Neural progenitor cell (in vitro differentiated cells): ENCODE data around the gene S1PR4.
"Not testable (repeated sequence)": the region's sequence is repeated elsewhere in the genome, so short reads cannot be mapped to it uniquely, and the experiment has no call there.

ENCODE experiments used
- CTCF ChIP-seq: fragments of 200-600 bp; sonication (generic); IDR thresholded peaks from 2 replicates; pipeline ENCODE4 v1.5.1; 2017; ENCODE audit warnings: antibody characterized with exemption, mild to moderate bottlenecking
- EZH2 ChIP-seq: fragments of 200-600 bp; sonication (generic); IDR thresholded peaks from 2 replicates; pipeline ENCODE4 v1.6.1; 2017; ENCODE audit warnings: antibody characterized with exemption, mild to moderate bottlenecking, moderate library complexity
- EZH2phosphoT487 ChIP-seq: fragments of 200-600 bp; sonication (generic); IDR thresholded peaks from 2 replicates; pipeline ENCODE4 v1.6.1; 2017; ENCODE audit warnings: antibody characterized with exemption

GRCh38 chr19:3191806-3192104, 13.2 kb downstream of the S1PR4 start:
- TF ChIP-seq CTCF, EZH2, EZH2phosphoT487: not testable (repeated sequence)
